Astrocyte (in vitro differentiated cells and primary cell): ENCODE measurements around the gene FAM120B.

Source experiments
- CTCF ChIP-seq: IDR thresholded peaks from 2 replicates; pipeline ENCODE4 v1.5.1; 2011; ENCODE audit warnings: low read depth, mild to moderate bottlenecking, inconsistent platforms, low read length, moderate library complexity; ENCODE audit not compliant: insufficient read depth
- EZH2 ChIP-seq: IDR thresholded peaks from 2 replicates; pipeline ENCODE4 v1.6.1; 2012; ENCODE audit warnings: mild to moderate bottlenecking, low read length, inconsistent platforms; ENCODE audit not compliant: insufficient read depth

GRCh38 chr6:170368544-170368943 lies 62.0 kb downstream of the FAM120B start:
- TF ChIP-seq CTCF = no peak
- no peak for TF ChIP-seq EZH2
